ENCODE results near the gene CACNA1S. TPM values are rescaled to one million over a fixed set of nuclear protein-coding genes. Genes with fewer than 3 reads are reported as not detected.
A peak's percentile ranks its signal among the peaks of the same experiment; 100 is the strongest.

Gene CACNA1S
- total RNA-seq, 1 experiment from 2014 or later, result 0.02 TPM

GRCh38 chr1:201002510-201002909 is 109.7 kb downstream of the CACNA1S start:
- no peak for ATAC-seq
- Mint-ChIP-seq H3K4me1 (no peaks in the 10 kb centered on the region), H3K27me3 (ENCODE audit: low read depth) (no peaks in the 10 kb centered on the region), H3K36me3 (peaks cover 6% of the 10 kb centered on the region), H3K27ac (no peak overlapping the region), H3K4me3 (no peak overlapping the region), H3K9me3 (no peaks in the 10 kb centered on the region)
- no peak for TF ChIP-seq TEAD1 (CRISPR knock-in tag; IDR thresholded peaks at IDR 0.05)
- no peak for TF ChIP-seq JUN (CRISPR knock-in tag; IDR thresholded peaks at IDR 0.05)
- no peak for TF ChIP-seq PRDM15 (CRISPR knock-in tag; IDR thresholded peaks at IDR 0.05)
- TF ChIP-seq NR2C2 (CRISPR knock-in tag; IDR thresholded peaks at IDR 0.05), result no peak
- ChIA-PET POLR2A (no interaction called here), CTCF (interaction anchor here (0.9 to 1.1 kb wide), 2 partner anchors 31 to 112 kb away, joined by 3 to 4 read pairs; no protein-coding TSS in a partner anchor)
- DNase-seq (ENCODE audit: low spot score), result no peak

- no peak overlapping the region for H3K27ac Mint-ChIP-seq
- no peak for TF ChIP-seq OVOL2 (CRISPR knock-in tag; IDR thresholded peaks at IDR 0.05; ENCODE audit: borderline replicate concordance)
- TF ChIP-seq CREM (CRISPR knock-in tag; IDR thresholded peaks at IDR 0.05), result no peak
- no peak for TF ChIP-seq GABPB1 (CRISPR knock-in tag; IDR thresholded peaks at IDR 0.05)
- TF ChIP-seq ATF2 (CRISPR knock-in tag; IDR thresholded peaks at IDR 0.05; ENCODE audit: borderline replicate concordance, low read depth), result no peak
- TF ChIP-seq SP1 (CRISPR knock-in tag; conservative IDR thresholded peaks at IDR 0.05), result no peak
- TF ChIP-seq GTF2I (CRISPR knock-in tag; conservative IDR thresholded peaks at IDR 0.05), result no peak
- TF ChIP-seq RELA (CRISPR knock-in tag; IDR thresholded peaks at IDR 0.05; ENCODE audit: borderline replicate concordance), result no peak
- TF ChIP-seq TEAD4 (CRISPR knock-in tag; IDR thresholded peaks at IDR 0.05), result no peak
- no peak for TF ChIP-seq NR2C2 (CRISPR knock-in tag; IDR thresholded peaks at IDR 0.05)
- no peak for TF ChIP-seq CBFB (CRISPR knock-in tag; IDR thresholded peaks at IDR 0.05; ENCODE audit: low read depth)
- peak; percentile 26; the same call in 1 of the 2 replicates for ATAC-seq
- H3K9me3 Mint-ChIP-seq, result no peaks in the 10 kb centered on the region
- H3K27me3 Mint-ChIP-seq (ENCODE audit: low read depth), result no peaks in the 10 kb centered on the region
- ChIA-PET CTCF (interaction anchor here (0.9 to 1.1 kb wide), 2 partner anchors 30 to 112 kb away, joined by 3 to 4 read pairs; no protein-coding TSS in a partner anchor), POLR2A (no interaction called here)
- no peaks in the 10 kb centered on the region for H3K4me1 Mint-ChIP-seq
- no peak for DNase-seq (ENCODE audit: low spot score)
- no peak overlapping the region for H3K4me3 Mint-ChIP-seq
- peaks cover 6% of the 10 kb centered on the region for H3K36me3 Mint-ChIP-seq
Measured at GRCh38 chr1:201001962-201002361, 110.3 kb downstream of the CACNA1S start.

- no peak for ATAC-seq
- peaks cover 8% of the 10 kb centered on the region for H3K36me3 Mint-ChIP-seq
- H3K27me3 Mint-ChIP-seq (ENCODE audit: low read depth), result no peaks in the 10 kb centered on the region
- no peaks in the 10 kb centered on the region for H3K9me3 Mint-ChIP-seq
- H3K4me1 Mint-ChIP-seq, result no peaks in the 10 kb centered on the region
- POLR2A ChIA-PET, result no interaction called here
- no peak overlapping the region for H3K27ac Mint-ChIP-seq
- no peak for DNase-seq (ENCODE audit: low spot score)
- CTCF ChIA-PET, result interaction anchor here (1.1 to 1.4 kb wide), 2 partner anchors 20 to 21 kb away, joined by 5 to 10 read pairs; no protein-coding TSS in a partner anchor
- H3K4me3 Mint-ChIP-seq, result no peak overlapping the region
- TF ChIP-seq ZMAT4 (CRISPR knock-in tag; IDR thresholded peaks at IDR 0.05), result no peak
- TF ChIP-seq HMGXB4 (CRISPR knock-in tag; IDR thresholded peaks at IDR 0.05), result no peak
- TF ChIP-seq TCF7 (CRISPR knock-in tag; IDR thresholded peaks at IDR 0.05; ENCODE audit: low read depth), result no peak
Measured at GRCh38 chr1:201000391-201000790, 111.8 kb downstream of the CACNA1S start.

Measured in WTC11 (cell line).